ENCODE measurements around the gene TMEFF2. TPM values are rescaled to one million over a fixed set of nuclear protein-coding genes. Genes with fewer than 3 reads are reported as not detected.

Gene TMEFF2
- total RNA-seq, 1 experiment from 2014 or later = not detected

DNA sequence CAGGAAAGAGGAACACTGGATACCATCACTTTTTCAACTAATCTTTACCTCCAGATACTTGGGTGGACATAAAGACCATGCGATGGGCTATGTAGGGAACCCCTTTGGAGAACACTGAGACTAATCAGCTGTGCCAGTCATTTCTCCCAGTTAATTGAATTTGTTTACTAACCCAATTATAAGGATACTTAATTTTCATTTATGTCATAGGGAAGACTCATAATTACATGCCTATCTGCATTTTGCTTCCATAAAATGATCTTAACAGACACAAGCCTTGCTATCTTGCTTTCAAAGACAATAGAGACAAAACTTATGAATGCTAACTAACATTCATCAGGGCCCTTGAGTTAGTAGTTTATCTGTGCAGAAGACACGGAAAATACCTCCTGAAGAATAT, 279.0 kb downstream of the TMEFF2 start:
- no peak overlapping the region for H3K4me3 Mint-ChIP-seq (ENCODE audit: low read depth, unreplicated experiment)
- intact Hi-C loops (cut with micrococcal nuclease; ENCODE audit: unreplicated experiment) = no loop called here
- CTCF ChIA-PET = no interaction called here
- peaks cover 2% of the 10 kb centered on the region for H3K4me1 Mint-ChIP-seq (ENCODE audit: low read depth, unreplicated experiment)
- no peak overlapping the region for H3K27ac Mint-ChIP-seq (ENCODE audit: unreplicated experiment)
- TF ChIP-seq, protein P1, sequence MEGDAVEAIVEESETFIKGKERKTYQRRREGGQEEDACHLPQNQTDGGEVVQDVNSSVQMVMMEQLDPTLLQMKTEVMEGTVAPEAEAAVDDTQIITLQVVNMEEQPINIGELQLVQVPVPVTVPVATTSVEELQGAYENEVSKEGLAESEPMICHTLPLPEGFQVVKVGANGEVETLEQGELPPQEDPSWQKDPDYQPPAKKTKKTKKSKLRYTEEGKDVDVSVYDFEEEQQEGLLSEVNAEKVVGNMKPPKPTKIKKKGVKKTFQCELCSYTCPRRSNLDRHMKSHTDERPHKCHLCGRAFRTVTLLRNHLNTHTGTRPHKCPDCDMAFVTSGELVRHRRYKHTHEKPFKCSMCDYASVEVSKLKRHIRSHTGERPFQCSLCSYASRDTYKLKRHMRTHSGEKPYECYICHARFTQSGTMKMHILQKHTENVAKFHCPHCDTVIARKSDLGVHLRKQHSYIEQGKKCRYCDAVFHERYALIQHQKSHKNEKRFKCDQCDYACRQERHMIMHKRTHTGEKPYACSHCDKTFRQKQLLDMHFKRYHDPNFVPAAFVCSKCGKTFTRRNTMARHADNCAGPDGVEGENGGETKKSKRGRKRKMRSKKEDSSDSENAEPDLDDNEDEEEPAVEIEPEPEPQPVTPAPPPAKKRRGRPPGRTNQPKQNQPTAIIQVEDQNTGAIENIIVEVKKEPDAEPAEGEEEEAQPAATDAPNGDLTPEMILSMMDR (IDR thresholded peaks at IDR 0.05; ENCODE audit: unreplicated experiment) = no peak
- H3K27me3 Mint-ChIP-seq (ENCODE audit: unreplicated experiment) = no peaks in the 10 kb centered on the region
- DNase-seq = no peak
- no peaks in the 10 kb centered on the region for H3K9me3 Mint-ChIP-seq (ENCODE audit: low read depth, unreplicated experiment)
- no TSS peak for BruUV-seq (replicated peaks)
- no peaks in the 10 kb centered on the region for H3K36me3 Mint-ChIP-seq (ENCODE audit: insufficient read depth, unreplicated experiment)

DNA sequence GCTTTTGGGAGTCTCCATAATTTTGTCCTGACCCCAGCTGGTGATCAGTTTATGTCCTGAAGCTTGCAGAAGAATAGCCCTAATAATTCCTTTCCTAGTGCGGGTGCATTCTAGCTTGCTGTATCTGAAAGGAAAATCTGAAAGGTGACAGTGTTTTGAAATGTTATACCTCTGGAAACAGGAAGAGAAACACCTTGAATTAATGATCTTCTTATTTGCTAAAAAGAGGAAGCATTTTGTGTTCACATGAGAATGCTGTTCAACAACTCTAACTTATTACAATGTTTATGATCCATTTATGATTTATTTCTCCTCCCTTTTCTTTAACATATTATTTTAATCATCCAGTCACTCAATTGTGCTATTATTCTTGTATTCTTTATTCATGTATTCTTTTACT, 280.9 kb downstream of the TMEFF2 start:
- no peak for DNase-seq
- no peaks in the 10 kb centered on the region for H3K36me3 Mint-ChIP-seq (ENCODE audit: insufficient read depth, unreplicated experiment)
- no peak overlapping the region for H3K27ac Mint-ChIP-seq (ENCODE audit: unreplicated experiment)
- intact Hi-C loops (cut with micrococcal nuclease; ENCODE audit: unreplicated experiment) = no loop called here
- CTCF ChIA-PET = interaction anchor here (0.6 kb wide), 1 partner anchor 40 kb away, joined by 4 read pairs; no protein-coding TSS in a partner anchor
- no TSS peak for BruUV-seq (replicated peaks)
- no peaks in the 10 kb centered on the region for H3K9me3 Mint-ChIP-seq (ENCODE audit: low read depth, unreplicated experiment)
- no peaks in the 10 kb centered on the region for H3K27me3 Mint-ChIP-seq (ENCODE audit: unreplicated experiment)
- TF ChIP-seq, protein P1 (IDR thresholded peaks at IDR 0.05; ENCODE audit: unreplicated experiment) = no peak
- no peak overlapping the region for H3K4me3 Mint-ChIP-seq (ENCODE audit: low read depth, unreplicated experiment)
- H3K4me1 Mint-ChIP-seq (ENCODE audit: low read depth, unreplicated experiment) = peaks cover 9% of the 10 kb centered on the region

DNA sequence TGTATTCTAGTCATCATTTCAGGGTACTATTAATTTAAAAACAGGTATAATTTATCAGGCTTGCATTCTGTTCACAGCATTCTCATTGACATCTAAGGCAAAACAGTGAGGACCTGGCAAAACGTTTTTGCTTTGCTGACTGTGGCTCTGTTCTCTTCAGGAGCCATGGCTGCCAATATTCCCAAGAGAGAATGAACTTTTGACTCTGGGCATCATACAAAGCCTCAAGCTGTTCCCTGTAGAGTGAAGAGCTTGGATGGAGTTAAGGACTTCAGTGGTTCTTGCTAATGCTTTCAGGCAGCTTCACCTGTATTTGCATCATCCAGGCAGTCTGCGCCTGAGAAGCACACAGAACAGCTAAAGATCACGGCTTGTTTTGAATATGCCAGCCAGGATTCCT, 282.0 kb downstream of the TMEFF2 start:
- TF ChIP-seq, protein P1 (IDR thresholded peaks at IDR 0.05; ENCODE audit: unreplicated experiment) = no peak
- Mint-ChIP-seq H3K9me3 (ENCODE audit: low read depth, unreplicated experiment) (no peaks in the 10 kb centered on the region), H3K4me3 (ENCODE audit: low read depth, unreplicated experiment) (no peak overlapping the region), H3K27ac (ENCODE audit: unreplicated experiment) (no peak overlapping the region), H3K27me3 (ENCODE audit: unreplicated experiment) (no peaks in the 10 kb centered on the region), H3K4me1 (ENCODE audit: low read depth, unreplicated experiment) (peaks cover 10% of the 10 kb centered on the region), H3K36me3 (ENCODE audit: insufficient read depth, unreplicated experiment) (no peaks in the 10 kb centered on the region)
- no peak for DNase-seq
- no TSS peak for BruUV-seq (replicated peaks)
- intact Hi-C loops (cut with micrococcal nuclease; ENCODE audit: unreplicated experiment) = no loop called here
- CTCF ChIA-PET = no interaction called here

DNA sequence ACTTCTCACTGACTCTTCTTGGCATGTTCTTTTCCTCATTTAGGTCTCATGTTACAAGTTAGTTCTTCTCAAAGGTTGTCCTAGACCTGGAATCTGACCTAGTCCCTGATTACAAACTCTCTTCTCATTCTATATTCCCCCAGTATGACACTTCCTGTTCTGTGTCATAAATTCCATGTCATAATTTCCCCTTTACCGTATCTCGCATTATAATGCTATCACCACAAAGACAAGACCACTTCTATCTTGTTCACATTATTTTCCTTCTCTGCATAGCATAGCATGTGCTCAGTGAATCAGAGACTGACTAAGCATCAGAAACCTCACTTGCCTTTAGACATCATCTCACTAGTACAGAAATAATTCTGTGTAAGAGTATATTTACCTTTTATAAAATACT, 284.2 kb downstream of the TMEFF2 start:
- intact Hi-C loops (cut with micrococcal nuclease; ENCODE audit: unreplicated experiment) = no loop called here
- H3K36me3 Mint-ChIP-seq (ENCODE audit: insufficient read depth, unreplicated experiment) = no peaks in the 10 kb centered on the region
- peaks cover 18% of the 10 kb centered on the region for H3K4me1 Mint-ChIP-seq (ENCODE audit: low read depth, unreplicated experiment)
- TF ChIP-seq, protein P1 (IDR thresholded peaks at IDR 0.05; ENCODE audit: unreplicated experiment) = no peak
- no peak overlapping the region for H3K4me3 Mint-ChIP-seq (ENCODE audit: low read depth, unreplicated experiment)
- no peaks in the 10 kb centered on the region for H3K9me3 Mint-ChIP-seq (ENCODE audit: low read depth, unreplicated experiment)
- H3K27me3 Mint-ChIP-seq (ENCODE audit: unreplicated experiment) = no peaks in the 10 kb centered on the region
- BruUV-seq (replicated peaks) = no TSS peak
- H3K27ac Mint-ChIP-seq (ENCODE audit: unreplicated experiment) = no peak overlapping the region
- CTCF ChIA-PET = no interaction called here
- DNase-seq = no peak
